ENCODE measurements around the gene FHAD1.

Gene FHAD1

DNA sequence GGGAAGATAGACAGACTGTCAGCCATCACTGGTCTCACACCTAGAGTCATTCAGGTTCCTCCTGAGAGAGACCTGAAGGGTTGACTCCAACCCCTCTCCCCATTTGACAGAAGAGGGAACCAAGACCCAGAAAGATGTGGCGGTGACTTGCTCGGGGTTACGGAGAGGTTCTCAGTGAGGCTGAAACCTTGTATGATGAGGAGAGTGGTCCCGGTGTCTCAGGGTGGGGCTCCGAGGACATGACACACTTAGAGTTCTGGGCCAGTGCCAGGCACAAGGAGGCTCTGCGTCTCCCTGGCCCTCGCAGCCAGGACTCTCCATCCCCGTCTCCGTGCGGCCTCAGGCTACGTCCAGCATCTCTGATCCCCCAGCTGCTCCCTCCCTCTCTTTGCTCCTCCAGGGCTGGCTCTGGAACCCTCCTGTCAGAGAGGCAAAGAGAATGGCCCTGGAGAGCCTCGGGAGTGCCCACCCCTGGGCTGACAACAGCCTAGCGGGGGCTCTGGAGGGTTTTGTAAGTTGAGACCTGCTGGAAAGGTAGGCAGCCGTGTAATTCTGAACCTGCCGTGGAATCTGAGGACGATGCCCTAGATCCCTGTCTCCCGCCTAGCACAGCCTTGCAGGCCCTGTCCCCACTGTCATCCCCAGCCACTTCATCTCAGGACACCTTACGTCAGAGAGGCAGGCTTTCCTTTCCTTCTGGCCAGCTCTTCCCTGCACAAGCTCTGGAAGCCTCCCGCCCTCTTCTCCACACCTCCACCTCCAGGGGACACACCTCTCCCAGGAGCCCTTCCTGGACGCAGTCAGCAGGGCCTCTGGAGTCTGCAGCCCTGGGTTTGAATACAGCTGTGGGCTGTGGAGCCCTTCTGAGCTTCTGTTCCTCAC, 166.8 kb downstream of the FHAD1 start:
- TF ChIP-seq, protein P1, sequence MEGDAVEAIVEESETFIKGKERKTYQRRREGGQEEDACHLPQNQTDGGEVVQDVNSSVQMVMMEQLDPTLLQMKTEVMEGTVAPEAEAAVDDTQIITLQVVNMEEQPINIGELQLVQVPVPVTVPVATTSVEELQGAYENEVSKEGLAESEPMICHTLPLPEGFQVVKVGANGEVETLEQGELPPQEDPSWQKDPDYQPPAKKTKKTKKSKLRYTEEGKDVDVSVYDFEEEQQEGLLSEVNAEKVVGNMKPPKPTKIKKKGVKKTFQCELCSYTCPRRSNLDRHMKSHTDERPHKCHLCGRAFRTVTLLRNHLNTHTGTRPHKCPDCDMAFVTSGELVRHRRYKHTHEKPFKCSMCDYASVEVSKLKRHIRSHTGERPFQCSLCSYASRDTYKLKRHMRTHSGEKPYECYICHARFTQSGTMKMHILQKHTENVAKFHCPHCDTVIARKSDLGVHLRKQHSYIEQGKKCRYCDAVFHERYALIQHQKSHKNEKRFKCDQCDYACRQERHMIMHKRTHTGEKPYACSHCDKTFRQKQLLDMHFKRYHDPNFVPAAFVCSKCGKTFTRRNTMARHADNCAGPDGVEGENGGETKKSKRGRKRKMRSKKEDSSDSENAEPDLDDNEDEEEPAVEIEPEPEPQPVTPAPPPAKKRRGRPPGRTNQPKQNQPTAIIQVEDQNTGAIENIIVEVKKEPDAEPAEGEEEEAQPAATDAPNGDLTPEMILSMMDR (IDR thresholded peaks at IDR 0.05; ENCODE audit: low read depth, low read length, missing control alignments), result no peak
- in situ Hi-C loops (cut with HindIII; ENCODE audit: low sequenced_read_pairs), result loop anchor here (5.0 kb wide), 1 partner anchor 162 kb away; no protein-coding TSS in a partner anchor
- peak overlapping the region; percentile 87 for H3K4me3 ChIP-seq (ENCODE audit: low read depth, low read length)
- DNase-seq (ENCODE audit: low read depth), result no peak

DNA sequence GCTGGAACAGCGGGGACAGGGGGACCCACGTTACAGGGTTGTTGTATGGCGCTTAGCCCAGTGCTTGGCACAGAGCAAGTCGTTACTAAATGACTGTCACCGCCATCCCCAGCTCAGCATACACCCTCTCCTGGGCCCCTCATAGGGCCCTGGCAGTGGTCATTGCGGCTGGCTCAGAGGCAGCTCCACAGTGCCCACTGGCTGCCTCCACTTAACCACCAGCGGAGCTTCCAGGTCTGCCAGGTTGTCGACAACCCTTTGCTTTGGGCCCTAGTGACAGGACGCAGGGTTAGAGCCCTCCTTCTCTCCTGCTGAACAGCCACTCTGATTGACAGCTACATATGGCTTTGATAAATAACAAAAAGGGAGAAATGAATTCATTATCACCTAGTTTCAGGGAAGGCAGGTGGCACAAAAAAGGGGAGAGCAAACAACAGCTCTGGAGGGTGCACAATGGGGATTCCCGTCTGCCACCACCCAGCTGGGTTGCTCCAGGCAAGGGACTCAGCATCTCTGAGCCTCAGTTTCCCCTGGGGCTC, 167.5 kb downstream of the FHAD1 start:
- in situ Hi-C loops (cut with HindIII; ENCODE audit: low sequenced_read_pairs), result loop anchor here (5.0 kb wide), 1 partner anchor 162 kb away; no protein-coding TSS in a partner anchor
- H3K4me3 ChIP-seq (ENCODE audit: low read depth, low read length), result no peak overlapping the region
- DNase-seq (ENCODE audit: low read depth), result no peak
- TF ChIP-seq, protein P1 (IDR thresholded peaks at IDR 0.05; ENCODE audit: low read depth, low read length, missing control alignments), result no peak

DNA sequence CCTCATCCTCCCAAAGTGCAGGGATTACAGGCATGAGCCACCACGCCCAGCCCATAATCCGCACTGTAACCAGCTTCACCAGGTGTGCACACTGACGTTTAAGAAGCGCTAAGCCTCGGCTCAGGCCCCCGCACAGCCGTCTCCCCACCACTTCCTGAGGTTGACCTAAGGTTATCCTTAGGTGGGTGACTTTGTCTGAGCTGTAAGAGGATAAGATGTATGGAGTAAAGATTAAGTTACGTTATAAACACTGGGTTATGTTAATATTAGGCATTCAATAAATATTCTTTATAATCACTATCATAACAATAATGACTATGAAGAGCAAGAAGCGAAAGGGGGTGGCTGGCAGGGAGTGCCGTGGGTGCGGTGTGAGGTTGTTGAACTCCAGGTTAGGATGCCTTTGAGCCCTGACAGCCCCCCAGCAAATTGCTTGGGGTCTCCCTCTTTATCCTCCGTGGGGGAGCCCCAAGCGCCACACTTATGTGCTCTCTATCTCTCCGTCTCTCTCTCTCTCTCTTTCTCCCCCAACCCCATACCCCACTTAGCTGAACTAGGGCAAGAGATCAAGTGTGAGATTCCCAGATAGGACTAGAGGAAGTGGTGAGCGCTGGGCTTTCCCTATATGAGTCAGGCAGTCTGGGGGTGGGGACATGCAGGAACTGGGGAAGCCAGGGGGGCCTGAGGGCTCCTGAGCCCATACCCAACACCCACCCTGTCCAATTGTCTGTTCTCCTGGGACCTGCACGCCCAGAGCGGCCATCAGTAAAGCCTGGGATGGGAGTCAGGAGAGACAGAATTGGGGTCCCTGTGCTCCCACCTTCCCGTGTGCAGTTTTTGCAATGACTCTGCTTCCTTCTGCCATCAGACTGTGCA, 170.3 kb downstream of the FHAD1 start:
- TF ChIP-seq, protein P1 (IDR thresholded peaks at IDR 0.05; ENCODE audit: low read depth, low read length, missing control alignments), result no peak
- in situ Hi-C loops (cut with HindIII; ENCODE audit: low sequenced_read_pairs), result no loop called here
- DNase-seq (ENCODE audit: low read depth), result no peak
- H3K4me3 ChIP-seq (ENCODE audit: low read depth, low read length), result no peak overlapping the region

DNA sequence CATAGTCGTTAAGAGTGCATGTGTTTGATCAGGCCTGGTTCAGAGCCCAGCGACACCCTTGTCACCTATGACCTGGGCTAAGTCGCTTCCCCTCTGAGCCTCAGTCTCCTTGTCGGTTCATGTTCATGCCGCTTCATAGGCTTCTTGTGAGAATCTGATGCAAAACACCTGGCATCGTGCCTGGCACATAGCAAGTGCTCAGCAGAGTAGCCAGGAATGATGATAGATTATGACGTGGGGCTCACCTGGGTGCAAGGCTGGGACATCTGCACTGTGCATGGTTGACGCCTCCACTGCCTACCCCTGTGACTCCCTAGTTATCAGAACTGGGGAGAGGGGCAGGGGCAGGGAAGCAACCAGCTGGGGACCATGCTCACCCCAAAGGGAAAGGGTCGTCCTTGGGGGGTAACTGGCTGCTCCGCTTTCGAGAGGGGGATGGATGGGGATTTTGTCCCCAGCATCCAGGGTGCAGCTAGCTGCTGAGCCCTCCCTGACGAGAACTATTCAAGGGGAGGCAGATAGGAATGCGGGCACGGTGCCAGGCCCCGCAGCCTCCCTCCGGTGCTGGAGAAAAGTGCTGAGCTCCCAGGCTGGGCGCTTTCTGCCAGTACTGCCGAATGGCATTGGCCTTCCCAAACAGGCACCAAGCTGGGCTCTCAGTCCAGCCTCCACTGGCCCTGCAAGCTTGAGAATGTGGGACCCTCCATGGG, 171.9 kb downstream of the FHAD1 start:
- H3K4me3 ChIP-seq (ENCODE audit: low read depth, low read length), result no peak overlapping the region
- in situ Hi-C loops (cut with HindIII; ENCODE audit: low sequenced_read_pairs), result no loop called here
- TF ChIP-seq, protein P1 (IDR thresholded peaks at IDR 0.05; ENCODE audit: low read depth, low read length, missing control alignments), result no peak
- no peak for DNase-seq (ENCODE audit: low read depth)

DNA sequence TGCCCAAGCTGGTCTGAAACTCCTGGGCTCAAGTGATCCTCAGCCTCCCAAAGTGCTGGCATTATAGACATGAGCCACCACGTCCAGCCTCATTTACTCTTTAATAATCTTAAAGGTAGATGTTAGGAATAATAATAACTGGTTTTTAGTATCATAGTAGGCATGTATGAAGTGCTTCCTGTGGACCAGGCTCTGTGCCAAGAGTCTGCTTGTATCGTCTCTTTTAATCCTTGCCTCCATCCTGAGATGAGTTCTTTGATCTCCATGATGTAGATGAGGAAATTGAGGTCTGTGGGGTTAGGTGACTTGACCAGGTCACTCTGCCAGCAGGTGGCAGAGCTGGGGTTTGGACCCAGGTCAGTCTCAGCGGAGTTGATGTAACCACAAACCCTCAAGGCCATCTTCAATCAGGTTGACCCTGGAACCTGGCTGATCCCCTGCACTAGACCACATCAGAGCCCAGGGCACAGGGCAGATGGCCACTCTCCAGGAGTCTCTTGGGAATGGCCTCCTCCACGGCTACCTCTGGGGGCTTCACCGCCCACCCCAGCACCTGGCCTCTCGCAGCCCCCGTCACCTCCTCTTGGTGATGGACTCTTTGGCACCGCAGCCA, 173.9 kb downstream of the FHAD1 start:
- in situ Hi-C loops (cut with HindIII; ENCODE audit: low sequenced_read_pairs), result no loop called here
- DNase-seq (ENCODE audit: low read depth), result no peak
- TF ChIP-seq, protein P1 (IDR thresholded peaks at IDR 0.05; ENCODE audit: low read depth, low read length, missing control alignments), result no peak
- no peak overlapping the region for H3K4me3 ChIP-seq (ENCODE audit: low read depth, low read length)
